HCT116 (cell line): Measurements from ENCODE around the gene CPT1A. TPM values are rescaled to one million over a fixed set of nuclear protein-coding genes. Genes with fewer than 3 reads are reported as not detected.

Experiments used
- ATAC-seq: fragments of 200-7000 bp; cut with Tn5 transposase; 2 replicates; pipeline ENCODE4 v1.9.1; 2020; ENCODE audit warnings: mild to moderate bottlenecking, moderate library complexity
- BruUV-seq: library from RNA; stranded (reverse); fragments of 400-500 nt; replicated peaks from 2 replicates; lab custom pipeline; 2021; lab: Mats Ljungman, UMichigan
- CTCF ChIA-PET: fragments of 300-600 bp; sonication (Branson Sonifier 250); formaldehyde crosslinking; loops from one replicate; lab custom pipeline; 2021; ENCODE audit warnings: antibody characterized with exemption; lab: Charles Lee
- POLR2A ChIA-PET: fragments of 300-600, 350-600 bp; sonication (Branson Sonifier 250); formaldehyde crosslinking; loops from one replicate; lab custom pipeline; 2021; ENCODE audit warnings: antibody characterized with exemption; lab: Charles Lee
- RAD21 ChIA-PET, 2 experiments: fragments of 300-600 bp; sonication (Branson Sonifier 250); formaldehyde crosslinking; loops; one replicate each; lab custom pipeline; 2023; ENCODE audit warnings: low total read pairs in 2 of 2; ENCODE audit not compliant: uncharacterized antibody in 2 of 2, unreplicated experiment in 2 of 2, low non-redundant PET in 1 of 2; lab: Charles Lee
- DNase-seq: peaks from one replicate; pipeline ENCODE4 v3.0.0-alpha.2; 2010; ENCODE audit warnings: low read depth, low spot score
- H2AFZ ChIP-seq: fragments of 200-600 bp; shearing (Covaris generic), sonication (generic); 2 replicates; pipeline ENCODE4 v1.6.1; 2017; ENCODE audit warnings: low read depth, mixed run types, mixed read lengths, antibody characterized with exemption, low read length; ENCODE audit not compliant: poor library complexity, severe bottlenecking
- H3K27ac ChIP-seq: 2 replicates; pipeline ENCODE4 v1.5.1; 2012; ENCODE audit warnings: low read depth, low read length
- H3K27me3 ChIP-seq: fragments of 200-600 bp; sonication (generic); 2 replicates; pipeline ENCODE4 v1.6.1; 2016; ENCODE audit warnings: mixed run types, low read length, mixed read lengths; ENCODE audit not compliant: insufficient read depth
- H3K36me3 ChIP-seq, 2 experiments: fragments of 200-500 bp in 1 of 2; fragments of 200-600 bp in 1 of 2; sonication (Bioruptor generic) in 1 of 2; sonication (generic) in 1 of 2; 2 replicates each; pipeline versions ENCODE4 v1.5.1 to v1.6.1; 2014 to 2016; ENCODE audit warnings: low read length in 2 of 2, inconsistent platforms in 1 of 2, mixed read lengths in 1 of 2, mixed run types in 1 of 2; ENCODE audit not compliant: insufficient read depth in 2 of 2, control insufficient read depth in 1 of 2
- H3K4me1 ChIP-seq, 2 experiments: fragments of 200-600 bp in 1 of 2; sonication (generic) in 1 of 2; 2 replicates each; pipeline versions ENCODE4 v1.5.1 to v1.6.1; 2012 to 2017; ENCODE audit warnings: low read length in 2 of 2, inconsistent platforms in 1 of 2, mild to moderate bottlenecking in 1 of 2, mixed read lengths in 1 of 2, mixed run types in 1 of 2, moderate library complexity in 1 of 2; ENCODE audit not compliant: insufficient read depth in 2 of 2, control insufficient read depth in 1 of 2
- H3K4me2 ChIP-seq: fragments of 200-600 bp; sonication (generic); 2 replicates; pipeline ENCODE4 v1.6.1; 2017; ENCODE audit warnings: mixed run types, low read length, mixed read lengths
- H3K4me3 ChIP-seq, 2 experiments: fragments of 200-600 bp in 1 of 2; sonication (generic) in 1 of 2; replicated peaks in 1 of 2; 2 replicates each; pipeline ENCODE4 v1.5.1; 2011 to 2016; ENCODE audit warnings: low read length in 2 of 2, control low read depth in 1 of 2, low read depth in 1 of 2, mild to moderate bottlenecking in 1 of 2, mixed read lengths in 1 of 2, mixed run types in 1 of 2
- H3K79me2 ChIP-seq: fragments of 200-600 bp; sonication (generic); 2 replicates; pipeline ENCODE4 v1.6.1; 2017; ENCODE audit warnings: mild to moderate bottlenecking, mixed run types, low read length, moderate library complexity, mixed read lengths; ENCODE audit not compliant: insufficient read depth
- H3K9ac ChIP-seq: fragments of 200-600 bp; sonication (generic); 2 replicates; pipeline ENCODE4 v1.6.1; 2016; ENCODE audit warnings: low read length, mixed read lengths
- H3K9me2 ChIP-seq: fragments of 200-600 bp; sonication (generic), shearing (Covaris generic); 2 replicates; pipeline ENCODE4 v1.6.1; 2017; ENCODE audit warnings: mixed run types, mild to moderate bottlenecking, moderate library complexity; ENCODE audit not compliant: insufficient read depth
- H3K9me3 ChIP-seq, 2 experiments: fragments of 200-500 bp in 1 of 2; fragments of 200-600 bp in 1 of 2; sonication (Bioruptor generic) in 1 of 2; sonication (generic) in 1 of 2; 2 replicates each; pipeline ENCODE4 v1.6.1; 2014 to 2017; ENCODE audit warnings: low read length in 2 of 2, mixed read lengths in 2 of 2, inconsistent platforms in 1 of 2, low read depth in 1 of 2, mild to moderate bottlenecking in 1 of 2, mixed run types in 1 of 2, moderate library complexity in 1 of 2; ENCODE audit not compliant: control insufficient read depth in 1 of 2, insufficient read depth in 1 of 2
- H4K20me1 ChIP-seq: fragments of 200-600 bp; sonication (generic), shearing (Covaris generic); 2 replicates; pipeline ENCODE4 v1.6.1; 2017; ENCODE audit warnings: mixed run types, mild to moderate bottlenecking, moderate library complexity; ENCODE audit not compliant: insufficient read depth
- CBX3 ChIP-seq: IDR thresholded peaks from 2 replicates; pipeline ENCODE4 v1.6.1; 2012; ENCODE audit warnings: low read depth
- EZH2 ChIP-seq: fragments of 200-600 bp; sonication (generic); IDR thresholded peaks from 2 replicates; pipeline ENCODE4 v1.6.1; 2017; ENCODE audit warnings: antibody characterized with exemption, mixed run types
- FOSL1 ChIP-seq: IDR thresholded peaks from 2 replicates; pipeline ENCODE4 v1.6.1; 2012; ENCODE audit warnings: low read depth
- JUND ChIP-seq: IDR thresholded peaks from 2 replicates; pipeline ENCODE4 v1.6.1; 2012
- POLR2A ChIP-seq: IDR thresholded peaks from 2 replicates; pipeline ENCODE4 v1.7.0; 2011; ENCODE audit warnings: borderline replicate concordance; ENCODE audit not compliant: insufficient read depth, insufficient read length; ENCODE audit errors: extremely low read depth
- RAD21 ChIP-seq: IDR thresholded peaks from 2 replicates; pipeline ENCODE4 v1.6.1; 2012; ENCODE audit warnings: low read depth, mild to moderate bottlenecking
- REST ChIP-seq: IDR thresholded peaks from 2 replicates; pipeline ENCODE4 v1.6.1; 2012; ENCODE audit warnings: low read depth
- SRF ChIP-seq: IDR thresholded peaks from 2 replicates; pipeline ENCODE4 v1.6.1; 2012; ENCODE audit warnings: low read depth
- TCF7L2 ChIP-seq: IDR thresholded peaks from 2 replicates; pipeline ENCODE4 v1.7.0; 2011; ENCODE audit warnings: borderline replicate concordance, inconsistent platforms; ENCODE audit not compliant: insufficient read depth, insufficient read length; ENCODE audit errors: extremely low read depth
- YY1 ChIP-seq: IDR thresholded peaks from 2 replicates; pipeline ENCODE4 v1.6.1; 2011; ENCODE audit warnings: low read length, low read depth, moderate library complexity, mild to moderate bottlenecking; ENCODE audit not compliant: insufficient replicate concordance; ENCODE audit errors: extremely low read depth
- intact Hi-C: fragments of 100-400 bp; cut with micrococcal nuclease; formaldehyde crosslinking; loops from 2 replicates; pipeline ENCODE4 v1.10.0; 2022
- total RNA-seq: library from RNA; stranded (reverse); gene quantifications from one replicate; pipeline ENCODE4 v1.2.1, GENCODE V29; 2021; ENCODE audit not compliant: unreplicated experiment

The CPT1A gene
- total RNA-seq, 1 experiment from 2014 or later, result 54.4 TPM

- Histone ChIP-seq H3K9ac (no peak overlapping the region), H3K9me3 (no peaks in the 10 kb centered on the region), H3K4me2 (no peak overlapping the region), H3K79me2 (no peaks in the 10 kb centered on the region), H4K20me1 (no peaks in the 10 kb centered on the region), H3K27ac (no peak overlapping the region), H2AFZ (no peak overlapping the region), H3K9me2 (no peaks in the 10 kb centered on the region), H3K27me3 (no peaks in the 10 kb centered on the region), H3K4me3 (no peak overlapping the region), H3K4me1 (no peaks in the 10 kb centered on the region), H3K36me3 (peaks cover 0 to 8% of the 10 kb centered on the region in 2 experiments; a peak in 3 of 4 replicates)
- CTCF ChIA-PET, result no interaction called here
- ATAC-seq (no peak), DNase-seq (no peak)
- POLR2A ChIA-PET, result no interaction called here
- TF ChIP-seq EZH2, result no peak
- TF ChIP-seq REST, result no peak
- no peak for TF ChIP-seq TCF7L2
- no peak for TF ChIP-seq YY1
- TF ChIP-seq JUND, result no peak
- no peak for TF ChIP-seq SRF
- no peak for TF ChIP-seq POLR2A
- TF ChIP-seq FOSL1, result no peak
- no peak for TF ChIP-seq CBX3
- TF ChIP-seq RAD21, result no peak
- intact Hi-C loops, result no loop called here
- no TSS peak for BruUV-seq
- RAD21 ChIA-PET, result no interaction called here
These were observed 58.4 kb downstream of the CPT1A start for GRCh38 chr11:68783216-68783821.
